IMR-90 (cell line): ENCODE results near the gene SYNE1. TPM values are rescaled to one million over a fixed set of nuclear protein-coding genes. Genes with fewer than 3 reads are reported as not detected.

ENCODE experiments used
- ATAC-seq: fragments of 200-7000 bp; cut with Tn5 transposase; 2 replicates; pipeline ENCODE4 v1.9.1; 2020; ENCODE audit warnings: low read depth, mild to moderate bottlenecking, moderate library complexity
- BruUV-seq: library from RNA; stranded (reverse); fragments of 400-500 nt; replicated peaks from 2 replicates; lab custom pipeline; 2021; lab: Mats Ljungman, UMichigan
- CTCF ChIA-PET: fragments of 300-600 bp; formaldehyde crosslinking; extraction: SDS; loops from one replicate; lab custom pipeline; 2021; ENCODE audit warnings: antibody characterized with exemption; lab: Yijun Ruan, JAX
- POLR2A ChIA-PET: fragments of 300-600 bp; sonication (Branson Sonifier 250); formaldehyde crosslinking; loops from one replicate; lab custom pipeline; 2022; ENCODE audit warnings: antibody characterized with exemption; ENCODE audit not compliant: unreplicated experiment; lab: Charles Lee
- DNase-seq: peaks from one replicate; pipeline ENCODE4 v3.0.0; 2013
- H2AFZ ChIP-seq: replicated peaks from 2 replicates; pipeline ENCODE3; 2013; ENCODE audit warnings: low read length, mild to moderate bottlenecking; ENCODE audit not compliant: poor library complexity
- H2AK5ac ChIP-seq: 2 replicates; pipeline ENCODE4 v1.6.1; 2013; ENCODE audit warnings: low read depth, low read length, inconsistent platforms
- H2AK9ac ChIP-seq: replicated peaks from 2 replicates; pipeline ENCODE3; 2013; ENCODE audit warnings: mild to moderate bottlenecking, low read depth, low read length, moderate library complexity; ENCODE audit not compliant: poor library complexity
- H2BK120ac ChIP-seq: 2 replicates; pipeline ENCODE4 v1.6.1; 2013; ENCODE audit warnings: low read depth, low read length, inconsistent platforms
- H2BK15ac ChIP-seq: 3 replicates; pipeline ENCODE4 v1.6.1; 2013; ENCODE audit warnings: low read depth, low read length, inconsistent platforms
- H2BK20ac ChIP-seq: 2 replicates; pipeline ENCODE4 v1.6.1; 2013; ENCODE audit warnings: low read depth, mild to moderate bottlenecking, inconsistent platforms, low read length, moderate library complexity
- H2BK5ac ChIP-seq: 2 replicates; pipeline ENCODE4 v1.6.1; 2013; ENCODE audit warnings: mild to moderate bottlenecking, low read depth, low read length, inconsistent platforms; ENCODE audit not compliant: poor library complexity, severe bottlenecking
- H3K14ac ChIP-seq: replicated peaks from 2 replicates; pipeline ENCODE4 v1.6.1; 2013; ENCODE audit warnings: low read depth, low read length, inconsistent platforms
- H3K18ac ChIP-seq: 2 replicates; pipeline ENCODE4 v1.6.1; 2013; ENCODE audit warnings: low read depth, low read length, control low read depth
- H3K23ac ChIP-seq: 2 replicates; pipeline ENCODE4 v1.6.1; 2013; ENCODE audit warnings: low read depth, low read length, inconsistent platforms
- H3K27ac ChIP-seq: 2 replicates; pipeline ENCODE4 v1.5.1; 2013; ENCODE audit warnings: mild to moderate bottlenecking, control low read depth, low read length; ENCODE audit not compliant: insufficient read depth
- H3K27me3 ChIP-seq: 2 replicates; pipeline ENCODE4 v1.6.1; 2013; ENCODE audit warnings: low read length; ENCODE audit not compliant: control insufficient read depth, insufficient read depth
- H3K36me3 ChIP-seq: 2 replicates; pipeline ENCODE4 v1.6.1; 2013; ENCODE audit warnings: low read length, mixed read lengths; ENCODE audit not compliant: control insufficient read depth, insufficient read depth
- H3K4ac ChIP-seq: 2 replicates; pipeline ENCODE4 v1.6.1; 2013; ENCODE audit warnings: low read depth, low read length, inconsistent platforms
- H3K4me1 ChIP-seq: 2 replicates; pipeline ENCODE4 v1.6.1; 2013; ENCODE audit warnings: low read length, mixed read lengths; ENCODE audit not compliant: control insufficient read depth, insufficient read depth
- H3K4me2 ChIP-seq: 2 replicates; pipeline ENCODE4 v1.6.1; 2013; ENCODE audit warnings: low read depth, mild to moderate bottlenecking, control low read depth, low read length, moderate library complexity
- H3K4me3 ChIP-seq: 2 replicates; pipeline ENCODE4 v1.5.1; 2013; ENCODE audit warnings: low read depth, mild to moderate bottlenecking, control low read depth, low read length, moderate library complexity; ENCODE audit not compliant: insufficient read depth
- H3K56ac ChIP-seq: 2 replicates; pipeline ENCODE4 v1.6.1; 2013; ENCODE audit warnings: low read length, inconsistent platforms; ENCODE audit not compliant: insufficient read depth; ENCODE audit errors: extremely low read depth
- H3K79me1 ChIP-seq, 2 experiments: 2 replicates each; pipeline ENCODE4 v1.6.1; 2013; ENCODE audit warnings: low read length in 2 of 2, inconsistent platforms in 1 of 2, low read depth in 1 of 2
- H3K9ac ChIP-seq: 2 replicates; pipeline ENCODE4 v1.6.1; 2013; ENCODE audit warnings: low read depth, low read length, control low read depth
- H3K9me1 ChIP-seq: 2 replicates; pipeline ENCODE4 v1.6.1; 2013; ENCODE audit warnings: low read length, inconsistent platforms; ENCODE audit not compliant: insufficient read depth
- H3K9me3 ChIP-seq: 2 replicates; pipeline ENCODE4 v1.6.1; 2013; ENCODE audit warnings: low read length; ENCODE audit not compliant: control insufficient read depth, insufficient read depth
- H4K20me1 ChIP-seq: 2 replicates; pipeline ENCODE4 v1.6.1; 2013; ENCODE audit warnings: low read length, inconsistent platforms; ENCODE audit not compliant: insufficient read depth
- H4K5ac ChIP-seq: 2 replicates; pipeline ENCODE4 v1.6.1; 2013; ENCODE audit warnings: mild to moderate bottlenecking, low read depth, low read length, control low read depth
- H4K8ac ChIP-seq, 2 experiments: 2 replicates each; pipeline ENCODE4 v1.6.1; 2013; ENCODE audit warnings: low read depth in 2 of 2, low read length in 2 of 2, control low read depth in 1 of 2, inconsistent platforms in 1 of 2
- H4K91ac ChIP-seq: 2 replicates; pipeline ENCODE4 v1.6.1; 2013; ENCODE audit warnings: low read depth, low read length, inconsistent platforms; ENCODE audit not compliant: insufficient read depth
- CEBPB ChIP-seq: IDR thresholded peaks from 2 replicates; pipeline ENCODE4 v1.6.1; 2012; ENCODE audit warnings: low read depth, low read length, improper control_type of control experiment
- CHD1 ChIP-seq: IDR thresholded peaks from 2 replicates; pipeline ENCODE4 v1.6.1; 2012; ENCODE audit warnings: low read depth, low read length, improper control_type of control experiment
- ELK1 ChIP-seq: fragments of 150-350 bp; IDR thresholded peaks from 2 replicates; pipeline ENCODE4 v1.6.1; 2016; ENCODE audit warnings: low read depth, mild to moderate bottlenecking, low read length, moderate library complexity, borderline replicate concordance
- MAZ ChIP-seq: IDR thresholded peaks from 2 replicates; pipeline ENCODE4 v1.6.1; 2012; ENCODE audit warnings: low read depth, mild to moderate bottlenecking, low read length, improper control_type of control experiment, moderate library complexity, borderline replicate concordance
- MXI1 ChIP-seq: IDR thresholded peaks from 2 replicates; pipeline ENCODE4 v1.6.1; 2012; ENCODE audit warnings: low read depth, mild to moderate bottlenecking, low read length, moderate library complexity, borderline replicate concordance
- RAD21 ChIP-seq: IDR thresholded peaks from 2 replicates; pipeline ENCODE4 v1.6.1; 2012; ENCODE audit warnings: low read length, improper control_type of control experiment
- RCOR1 ChIP-seq: IDR thresholded peaks from 2 replicates; pipeline ENCODE4 v1.6.1; 2012; ENCODE audit warnings: mild to moderate bottlenecking, low read length, improper control_type of control experiment; ENCODE audit not compliant: insufficient replicate concordance
- RFX5 ChIP-seq: IDR thresholded peaks from 2 replicates; pipeline ENCODE4 v1.8.0; 2012; ENCODE audit warnings: low read depth, mild to moderate bottlenecking, low read length, moderate library complexity
- SMC3 ChIP-seq: fragments of 150-350 bp; IDR thresholded peaks from 2 replicates; pipeline ENCODE4 v1.6.1; 2016; ENCODE audit warnings: low read depth, mild to moderate bottlenecking, antibody characterized with exemption, low read length, moderate library complexity
- USF2 ChIP-seq: fragments of 150-350 bp; IDR thresholded peaks from 2 replicates; pipeline ENCODE4 v1.6.1; 2017; ENCODE audit warnings: mild to moderate bottlenecking, antibody characterized with exemption, low read length, low read depth
- WGBS, 2 experiments: methylation state at CpG; one replicate each; pipeline versions ENCODE4 v1.1.5 to v1.1.7; 2013; ENCODE audit warnings: missing lambda C conversion rate in 2 of 2; ENCODE audit not compliant: insufficient read length in 1 of 2; ENCODE audit errors: extremely low coverage in 2 of 2; 5-methylcytosine and 5-hydroxymethylcytosine counted together
- dilution Hi-C: fragments of 300-500 bp; cut with HindIII; formaldehyde crosslinking; loops from one replicate; pipeline ENCODE4 v1.14.3; 2018; ENCODE audit warnings: low sequenced_read_pairs; ENCODE audit not compliant: unreplicated experiment
- in situ Hi-C: fragments of 300-500 bp; cut with MboI; formaldehyde crosslinking; loops from 3 replicates; pipeline ENCODE4 v1.14.3; 2019; ENCODE audit warnings: low sequenced_read_pairs, inconsistent platforms, mixed read lengths
- intact Hi-C: fragments of 100-400 bp; cut with micrococcal nuclease; formaldehyde crosslinking; loops from 2 replicates; pipeline ENCODE4 v1.10.0; 2022
- polyA plus RNA-seq, 3 experiments: library from polyadenylated mRNA; depleted of rRNA; stranded (reverse); fragments of >200 nt; gene quantifications; 2 replicates each; pipeline ENCODE4 v1.2.3, GENCODE V29; 2012; ENCODE audit warnings: low replicate concordance in 1 of 3
- total RNA-seq: library from RNA; depleted of rRNA; stranded (reverse); fragments of >200 nt; gene quantifications from 2 replicates; pipeline ENCODE4 v1.2.3, GENCODE V29; 2012

Gene SYNE1
- total and polyA plus RNA-seq, 2 of the 4 experiments (the other 2 are of a cell fraction), result 34.1 to 159 TPM

- Histone ChIP-seq H2BK20ac (no peak overlapping the region), H3K4ac (no peak overlapping the region), H3K4me2 (no peak overlapping the region), H3K79me1 (no peaks in the 10 kb centered on the region; a peak in 1 of 4 replicates), H3K4me3 (no peak overlapping the region), H2AK5ac (no peak overlapping the region), H3K9me3 (no peaks in the 10 kb centered on the region; the same call in 1 of the 2 replicates), H2BK15ac (no peak overlapping the region), H3K27me3 (no peaks in the 10 kb centered on the region), H2AFZ (no peak overlapping the region), H4K5ac (no peak overlapping the region), H3K23ac (no peak overlapping the region), H4K20me1 (no peaks in the 10 kb centered on the region), H4K8ac (no peak overlapping the region), H3K18ac (no peak overlapping the region), H3K9me1 (no peaks in the 10 kb centered on the region), H2AK9ac (no peak overlapping the region), H2BK120ac (no peak overlapping the region), H3K27ac (no peak overlapping the region), H4K91ac (no peak overlapping the region), H3K14ac (no peak overlapping the region; the same call in 1 of the 2 replicates), H3K4me1 (no peaks in the 10 kb centered on the region), H3K9ac (no peak overlapping the region), H2BK5ac (no peak overlapping the region), H3K36me3 (no peaks in the 10 kb centered on the region), H3K56ac (no peak overlapping the region)
- BruUV-seq, result no TSS peak
- TF ChIP-seq RFX5, result no peak
- TF ChIP-seq RAD21, result no peak
- TF ChIP-seq SMC3, result no peak
- no peak for TF ChIP-seq MAZ
- no peak for TF ChIP-seq CEBPB
- no peak for TF ChIP-seq MXI1
- no peak for TF ChIP-seq CHD1
- no peak for TF ChIP-seq RCOR1
- no peak for TF ChIP-seq USF2
- no peak for TF ChIP-seq ELK1
- DNase-seq (no peak), ATAC-seq (no peak)
- dilution Hi-C loops (no loop called here), in situ Hi-C loops (loop anchor here (10.0 kb wide), 1 partner anchor 480 kb away; no protein-coding TSS in a partner anchor), intact Hi-C loops (loop anchor here (5.0 kb wide), 1 partner anchor 92 kb away; no protein-coding TSS in a partner anchor)
- ChIA-PET POLR2A (no interaction called here), CTCF (no interaction called here)
- no CpG with 5 or more reads among the region's 1 CpG for WGBS, 2 experiments
These were observed 162.8 kb downstream of the SYNE1 start for GRCh38 chr6:152474354-152474753.
